Limb (tissue), 2 donors: ENCODE data around the gene CX3CL1.

Experiments
- DNase-seq, 2 donors: peaks; one replicate each; pipeline ENCODE4 v3.0.0-alpha.2; 2016; ENCODE audit errors: extremely low spot score in 2 of 2

The CX3CL1 gene

DNA sequence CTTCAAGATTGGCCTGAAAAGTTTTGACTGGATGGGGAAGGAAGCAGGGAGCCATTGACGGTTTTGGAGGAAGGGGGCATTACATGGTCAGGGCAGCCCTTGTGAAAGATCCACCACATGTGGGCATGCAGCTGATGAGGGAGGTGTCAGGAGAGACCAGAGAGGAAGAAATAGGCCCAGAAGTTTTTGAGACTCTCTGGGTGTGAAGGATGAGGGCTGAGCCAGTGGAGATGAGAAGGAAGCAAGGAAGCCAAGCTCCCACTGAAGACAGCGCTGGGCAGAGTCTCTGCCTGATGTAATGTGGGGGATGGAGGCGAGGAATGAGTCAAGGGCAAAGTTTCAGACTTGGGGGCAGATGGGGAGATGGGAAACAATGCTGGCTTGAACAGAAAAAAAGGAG is 32.8 kb downstream of the CX3CL1 start:
- DNase-seq, result no peak

GRCh38 chr16:57406881-57407280 is 34.6 kb downstream of the CX3CL1 start:
- DNase-seq, result no peak

GRCh38 chr16:57407521-57408353 is 35.4 kb downstream of the CX3CL1 start:
- DNase-seq, result no peak

DNA sequence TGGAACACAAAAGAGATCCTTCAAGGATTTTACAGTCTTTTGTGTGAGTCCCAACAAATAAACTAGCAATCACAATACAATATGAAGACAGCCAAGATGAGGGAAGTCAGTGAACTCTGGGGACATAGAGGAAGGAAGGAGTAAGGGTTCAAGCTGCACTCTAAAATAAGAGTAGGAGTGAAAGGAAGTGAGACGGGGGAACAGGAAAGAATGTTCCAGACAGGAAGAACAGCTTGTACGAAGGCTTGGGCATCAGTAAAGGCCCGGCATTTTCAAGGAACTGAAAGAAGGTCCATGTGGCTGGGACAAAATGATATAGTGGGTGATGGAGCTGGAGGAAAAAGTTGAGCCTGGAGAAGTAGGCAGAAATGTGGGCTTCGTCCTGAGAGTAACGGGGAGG is 36.8 kb downstream of the CX3CL1 start:
- no peak for DNase-seq

- no peak for DNase-seq
Observed at GRCh38 chr16:57409870-57410587, 37.7 kb downstream of the CX3CL1 start.

DNA sequence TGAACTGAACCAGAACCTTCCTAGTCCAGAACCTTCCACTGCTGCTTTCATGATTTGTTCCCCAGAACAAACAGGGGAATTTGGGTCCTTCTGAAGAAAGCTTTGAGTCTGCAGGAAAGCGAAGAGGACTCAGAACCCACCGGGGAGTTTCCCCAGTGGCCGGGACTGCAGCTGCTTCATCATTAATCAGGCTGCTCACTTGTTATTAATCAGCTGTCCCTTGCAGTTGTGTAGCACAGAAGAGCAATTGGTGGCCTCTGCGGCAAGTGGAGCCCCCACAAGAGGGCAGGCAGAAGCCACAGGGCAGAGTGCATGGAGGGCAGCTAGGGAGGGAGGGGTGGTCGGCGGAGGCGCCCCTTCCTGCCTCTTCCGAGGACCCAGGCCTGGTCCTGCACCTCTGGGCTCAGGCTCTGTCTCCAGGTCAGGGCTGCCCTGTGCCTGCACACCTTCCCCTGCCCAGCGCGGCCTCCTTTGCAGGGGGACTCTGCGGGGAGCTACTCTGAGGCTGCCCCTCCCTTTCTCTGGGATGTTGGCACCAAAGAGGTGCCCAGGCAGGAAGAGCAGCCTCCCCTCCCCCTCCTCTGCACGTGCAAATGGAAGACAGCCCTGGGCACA is 39.2 kb downstream of the CX3CL1 start:
- no peak for DNase-seq

DNA sequence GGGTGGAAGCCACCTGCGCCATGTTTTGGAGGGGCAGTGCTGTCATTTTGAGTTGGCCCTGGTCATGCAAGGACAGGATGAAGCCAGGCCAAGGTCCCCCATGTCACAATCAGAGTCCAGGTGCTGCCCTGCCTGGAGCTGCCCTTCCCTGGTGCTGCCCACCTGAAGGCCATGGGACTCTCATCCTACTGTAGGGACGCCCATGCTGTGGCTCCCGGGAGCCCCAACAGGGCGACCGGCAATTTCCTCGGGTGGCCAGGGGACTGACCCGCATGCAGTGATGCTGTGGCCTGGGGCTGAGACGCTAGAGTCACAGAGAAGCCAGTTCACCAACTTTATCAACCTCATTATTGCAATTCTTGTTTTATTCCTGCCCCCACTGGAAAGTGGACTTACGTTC is 40.3 kb downstream of the CX3CL1 start:
- DNase-seq, result no peak

DNA sequence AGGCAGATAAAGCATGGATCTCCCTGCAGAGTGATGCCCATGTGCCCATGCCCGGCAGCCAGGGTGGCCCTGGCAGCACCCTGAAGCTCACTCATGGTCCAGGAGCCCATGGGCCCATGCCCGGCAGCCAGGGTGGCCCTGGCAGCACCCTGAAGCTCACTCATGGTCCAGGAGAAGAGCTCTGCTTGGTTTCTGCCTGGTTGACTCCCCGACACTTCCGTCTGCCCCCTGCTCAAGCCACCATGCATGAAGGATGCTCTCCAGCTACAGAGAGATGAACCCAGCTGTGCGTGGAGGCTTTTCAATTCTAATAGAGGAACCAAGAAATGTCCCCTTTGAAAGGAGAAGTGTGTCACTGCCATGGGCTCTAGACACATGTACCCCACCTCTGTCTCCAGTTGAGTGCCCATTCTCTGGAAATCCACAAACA is 41.0 kb downstream of the CX3CL1 start:
- DNase-seq, result no peak

DNA sequence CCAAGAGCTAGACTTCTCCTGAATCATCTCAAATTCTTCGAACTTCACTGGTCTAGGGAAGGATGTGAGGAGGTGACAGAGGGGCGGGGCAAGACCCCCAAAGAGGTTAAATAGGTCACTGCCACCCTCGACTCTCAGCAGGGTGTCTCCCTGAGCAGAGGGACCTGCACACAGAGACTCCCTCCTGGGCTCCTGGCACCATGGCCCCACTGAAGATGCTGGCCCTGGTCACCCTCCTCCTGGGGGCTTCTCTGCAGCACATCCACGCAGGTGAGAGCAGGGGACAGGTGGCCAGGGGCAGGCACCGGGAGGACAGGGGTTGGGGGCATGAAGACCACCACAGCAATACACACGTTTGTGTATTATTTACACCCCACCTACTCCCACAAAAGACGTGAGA is 41.4 kb downstream of the CX3CL1 start:
- no peak for DNase-seq

DNA sequence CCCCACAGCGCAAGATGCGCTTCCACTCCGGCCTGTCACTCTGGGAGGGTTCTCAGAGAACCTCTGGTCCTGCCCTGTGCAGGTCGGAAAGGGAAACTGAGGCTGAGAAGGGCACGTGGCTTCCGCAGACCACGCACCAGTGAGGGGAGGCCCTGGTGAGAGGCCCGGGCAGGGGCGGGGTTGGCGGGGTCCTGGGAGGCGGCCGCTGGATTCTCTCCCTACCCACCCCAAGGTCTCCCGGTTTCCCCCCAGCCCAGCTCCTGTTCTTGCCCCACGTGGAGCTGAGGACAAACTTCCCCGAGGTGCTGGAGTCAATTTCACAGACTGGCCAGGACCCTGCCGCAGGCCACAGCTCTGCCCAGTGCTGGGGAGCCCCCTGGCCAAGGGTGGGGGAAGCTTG is 43.8 kb downstream of the CX3CL1 start:
- no peak for DNase-seq

DNA sequence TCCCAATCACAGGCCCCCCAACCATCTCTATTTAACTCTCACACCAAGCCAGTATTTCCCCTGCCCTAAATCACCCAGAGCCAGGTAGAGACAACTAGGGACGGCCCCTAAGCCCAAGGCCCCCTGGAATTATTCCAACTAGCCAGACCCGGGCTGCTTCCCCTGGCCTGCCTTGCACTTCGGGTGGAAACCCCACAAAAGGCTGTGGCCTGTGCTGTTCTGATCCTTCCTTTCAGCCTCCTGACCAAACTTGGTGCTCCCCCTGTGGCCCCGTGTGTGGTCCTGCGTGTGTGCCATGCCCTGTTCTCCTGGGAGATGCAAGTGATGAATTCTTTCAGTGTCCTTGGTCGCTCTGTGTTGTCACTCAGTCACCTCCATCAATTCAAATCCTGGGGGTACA is 47.2 kb downstream of the CX3CL1 start:
- DNase-seq, result no peak

DNA sequence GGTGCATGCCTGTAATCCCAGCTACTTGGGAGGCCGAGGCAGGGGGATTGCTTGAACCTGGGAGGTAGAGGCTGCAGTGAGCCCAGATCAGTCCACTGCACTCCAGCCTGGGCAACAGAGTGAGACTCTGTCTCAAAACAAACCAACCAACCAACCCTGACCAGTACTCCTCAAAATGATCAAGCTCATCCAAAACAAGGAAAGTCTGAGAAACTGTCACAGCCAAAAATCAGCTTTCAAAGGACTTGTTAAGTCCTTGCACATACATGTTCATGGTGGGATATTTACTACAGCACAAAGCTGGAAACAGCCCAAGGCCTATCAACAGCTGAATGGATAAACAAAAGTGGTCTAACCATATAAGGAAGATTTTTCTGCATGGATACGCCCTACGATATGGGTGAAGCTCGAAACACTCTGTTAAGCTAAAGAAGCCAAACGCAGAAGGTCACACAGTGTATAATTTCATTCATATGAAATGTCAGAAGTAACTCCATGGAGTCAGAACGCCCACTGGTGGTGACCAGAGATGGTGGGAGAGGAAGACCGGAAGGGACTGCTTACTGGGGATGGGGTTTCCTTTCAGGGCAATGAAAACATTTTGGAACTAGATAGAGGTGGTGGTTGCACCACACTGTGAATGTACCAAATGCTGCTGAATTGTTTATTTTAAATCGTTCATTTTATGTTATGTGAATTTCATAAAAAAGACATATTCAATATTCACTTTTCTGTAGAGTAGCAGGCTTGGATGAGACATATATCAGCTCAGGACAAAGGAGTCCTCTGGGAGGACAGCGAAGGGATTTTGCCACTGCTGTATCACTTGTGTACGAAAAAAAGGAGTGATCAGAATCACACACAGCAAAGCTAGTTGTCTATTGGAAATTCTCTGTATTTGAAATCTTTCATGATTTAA is 50.0 kb downstream of the CX3CL1 start:
- peak; percentile 67 to 81 for DNase-seq

DNA sequence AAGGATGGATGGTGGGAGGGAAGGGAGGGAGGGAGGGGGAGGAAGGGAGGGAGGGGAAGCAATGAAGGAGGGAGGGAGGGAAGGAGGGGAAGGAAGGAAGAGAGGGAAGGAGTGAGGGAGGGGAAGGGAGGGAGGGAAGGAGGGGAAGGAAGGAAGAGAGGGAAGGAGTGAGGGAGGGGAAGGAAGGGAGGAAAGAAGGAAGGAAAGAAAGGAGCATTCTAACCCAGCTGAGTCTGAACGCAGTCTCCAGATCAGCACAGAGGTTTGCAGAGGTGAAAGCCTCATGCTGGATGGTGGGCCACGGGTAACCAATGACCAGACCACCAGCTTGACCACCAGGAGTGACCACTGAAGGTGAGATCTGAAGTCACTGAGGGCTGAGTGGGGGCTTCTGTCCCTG is 50.9 kb downstream of the CX3CL1 start:
- DNase-seq, result no peak

- no peak for DNase-seq
Observed at GRCh38 chr16:57424583-57424982, 52.3 kb downstream of the CX3CL1 start.

- DNase-seq, result peak in 1 of 2 donors; percentile 6
Observed at GRCh38 chr16:57426356-57426755, 54.1 kb downstream of the CX3CL1 start.

- no peak for DNase-seq
Observed at GRCh38 chr16:57427307-57427706, 55.0 kb downstream of the CX3CL1 start.

GRCh38 chr16:57427824-57428223 is 55.5 kb downstream of the CX3CL1 start:
- DNase-seq, result no peak

DNA sequence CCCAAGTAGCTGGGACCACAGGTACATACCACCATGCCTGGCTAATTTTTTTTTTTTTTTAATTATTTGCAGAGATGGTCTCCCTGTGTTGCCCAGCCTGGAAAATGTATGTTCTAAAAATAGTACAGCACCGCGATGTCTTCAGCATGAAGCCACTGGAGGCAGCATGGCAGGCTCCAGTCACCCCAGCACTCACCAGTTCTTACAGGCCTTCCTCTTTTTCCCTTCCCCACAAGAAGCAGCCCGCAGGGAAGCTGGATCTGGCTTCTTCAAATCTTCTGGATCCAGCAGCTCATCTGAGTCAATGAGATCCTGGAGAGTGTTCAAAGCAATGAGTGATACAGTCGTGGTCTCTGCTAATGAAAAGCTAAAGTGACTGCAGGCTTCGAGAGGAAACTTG is 58.7 kb downstream of the CX3CL1 start:
- no peak for DNase-seq

GRCh38 chr16:57432505-57432904 is 60.2 kb downstream of the CX3CL1 start:
- no peak for DNase-seq

- DNase-seq, result no peak
Observed at GRCh38 chr16:57432989-57433388, 60.7 kb downstream of the CX3CL1 start.

DNA sequence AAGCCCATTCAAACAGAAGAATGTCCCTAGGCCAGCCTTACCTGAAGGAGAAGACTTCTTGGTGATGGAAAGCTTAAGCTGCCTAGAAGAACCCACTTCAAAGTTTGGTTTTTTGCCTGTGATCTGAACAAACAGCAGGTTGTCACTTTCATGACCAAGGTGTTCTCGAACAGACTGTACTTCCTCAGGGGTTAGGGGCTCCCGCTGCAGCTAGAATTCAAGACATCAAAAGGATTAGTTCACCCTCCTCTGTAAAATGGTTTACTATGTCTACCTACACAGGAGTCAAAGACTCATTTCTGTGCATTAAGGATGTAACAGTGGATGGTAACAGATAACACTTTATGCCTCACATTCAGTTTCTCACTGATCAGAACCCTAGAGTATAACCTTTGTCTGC is 61.7 kb downstream of the CX3CL1 start:
- no peak for DNase-seq
